OCI-LY1 (cell line): Measurements from ENCODE around the gene ATAT1.
A peak's percentile ranks its signal among the peaks of the same experiment; 100 is the strongest.

Experiments
- H2AFZ ChIP-seq: fragments of 200-600 bp; sonication (generic), shearing (Covaris generic); 2 replicates; pipeline ENCODE4 v1.6.0; 2014; ENCODE audit warnings: antibody characterized with exemption, mild to moderate bottlenecking, low read length
- H3F3A ChIP-seq: fragments of 200-600 bp; sonication (generic), shearing (Covaris generic); 2 replicates; pipeline ENCODE4 v1.6.0; 2014; ENCODE audit warnings: mild to moderate bottlenecking, antibody characterized with exemption, low read length, moderate library complexity; ENCODE audit not compliant: insufficient read depth
- H3K27ac ChIP-seq: fragments of 200-600 bp; sonication (generic); 2 replicates; pipeline ENCODE4 v1.5.1; 2014; ENCODE audit warnings: low read length, mixed run types, mild to moderate bottlenecking, low read depth; ENCODE audit not compliant: poor library complexity, severe bottlenecking
- H3K27me3 ChIP-seq: fragments of 200-600 bp; sonication (generic); 2 replicates; pipeline ENCODE4 v1.6.0; 2014; ENCODE audit warnings: antibody characterized with exemption, mild to moderate bottlenecking, low read length, moderate library complexity; ENCODE audit not compliant: insufficient read depth
- H3K36me3 ChIP-seq: fragments of 200-600 bp; sonication (generic); 2 replicates; pipeline ENCODE4 v1.6.1; 2014; ENCODE audit warnings: mild to moderate bottlenecking, antibody characterized with exemption, low read length, moderate library complexity, mixed read lengths; ENCODE audit not compliant: insufficient read depth
- H3K4me1 ChIP-seq: fragments of 200-600 bp; sonication (generic); 2 replicates; pipeline ENCODE4 v1.5.1; 2014; ENCODE audit warnings: mild to moderate bottlenecking, low read length, moderate library complexity; ENCODE audit not compliant: insufficient read depth, severe bottlenecking
- H3K4me2 ChIP-seq: fragments of 200-600 bp; sonication (generic), shearing (Covaris generic); 2 replicates; pipeline ENCODE4 v1.6.1; 2014; ENCODE audit warnings: low read length
- H3K4me3 ChIP-seq: fragments of 200-600 bp; sonication (generic); 2 replicates; pipeline ENCODE4 v1.5.1; 2014; ENCODE audit warnings: low read length, low read depth, mild to moderate bottlenecking, mixed read lengths; ENCODE audit not compliant: poor library complexity, severe bottlenecking
- H3K79me2 ChIP-seq: fragments of 200-600 bp; shearing (Covaris generic); 2 replicates; pipeline ENCODE4 v1.6.1; 2016; ENCODE audit warnings: mixed run types, low read length, mixed read lengths; ENCODE audit not compliant: insufficient read depth
- H3K9ac ChIP-seq: fragments of 200-600 bp; sonication (generic), shearing (Covaris generic); 2 replicates; pipeline ENCODE4 v1.6.1; 2014; ENCODE audit warnings: mild to moderate bottlenecking, low read length, mixed read lengths
- H3K9me2 ChIP-seq: fragments of 200-600 bp; sonication (generic), shearing (Covaris generic); 2 replicates; pipeline ENCODE4 v1.6.1; 2014; ENCODE audit warnings: low read depth, mild to moderate bottlenecking, low read length, mixed read lengths
- H3K9me3 ChIP-seq: fragments of 200-600 bp; shearing (Covaris generic); 2 replicates; pipeline ENCODE4 v1.6.1; 2014; ENCODE audit warnings: low read length, mixed read lengths
- H4K20me1 ChIP-seq: fragments of 200-600 bp; sonication (generic), shearing (Covaris generic); 2 replicates; pipeline ENCODE4 v1.6.0; 2016; ENCODE audit warnings: mild to moderate bottlenecking, low read length; ENCODE audit not compliant: insufficient read depth
- CTCF ChIP-seq: fragments of 200-600 bp; sonication (generic), shearing (Covaris generic); IDR thresholded peaks from 2 replicates; pipeline ENCODE4 v1.5.1; 2017; ENCODE audit warnings: mild to moderate bottlenecking, antibody characterized with exemption, low read length, moderate library complexity, mixed read lengths
- EZH2 ChIP-seq: fragments of 200-600 bp; sonication (generic), shearing (Covaris generic); IDR thresholded peaks from 2 replicates; pipeline ENCODE4 v1.8.0; 2017; ENCODE audit warnings: borderline replicate concordance, mixed run types, mild to moderate bottlenecking, antibody characterized with exemption, low read length, moderate library complexity, mixed read lengths

The ATAT1 gene

GRCh38 chr6:30687659-30688431 lies 61.2 kb downstream of the ATAT1 start:
- Histone ChIP-seq H3K27me3 (no peaks in the 10 kb centered on the region), H3K9me3 (no peaks in the 10 kb centered on the region), H3K79me2 (peaks cover 25% of the 10 kb centered on the region), H2AFZ (no peak overlapping the region), H3K27ac (peak overlapping the region; percentile 95), H3K4me1 (peaks cover 73% of the 10 kb centered on the region), H3K9ac (peak overlapping the region; percentile 95; the same call in 1 of the 2 replicates), H3K36me3 (no peaks in the 10 kb centered on the region), H3F3A (peaks cover 14% of the 10 kb centered on the region), H3K4me2 (peak overlapping the region; percentile 75), H3K4me3 (peak overlapping the region; percentile 87), H3K9me2 (no peaks in the 10 kb centered on the region), H4K20me1 (no peaks in the 10 kb centered on the region)
- no peak for TF ChIP-seq EZH2
- TF ChIP-seq CTCF, result no peak

GRCh38 chr6:30688569-30688968 lies 61.9 kb downstream of the ATAT1 start:
- Histone ChIP-seq H3K27ac (peak overlapping the region; percentile 95), H3K36me3 (no peaks in the 10 kb centered on the region), H3K4me3 (peak overlapping the region; percentile 87)

More at GRCh38 chr6:30688569-30688968, 61.9 kb downstream of the ATAT1 start:
- no peak overlapping the region for H2AFZ ChIP-seq
- H3F3A ChIP-seq, result peaks cover 14% of the 10 kb centered on the region
- H3K27me3 ChIP-seq, result no peaks in the 10 kb centered on the region
- no peak for TF ChIP-seq EZH2
- peak; percentile 38; the same call in 1 of the 2 replicates for TF ChIP-seq CTCF
- H3K4me2 ChIP-seq, result peak overlapping the region; percentile 75
- H3K4me1 ChIP-seq, result peaks cover 66% of the 10 kb centered on the region
- H3K9me2 ChIP-seq, result no peaks in the 10 kb centered on the region
- no peaks in the 10 kb centered on the region for H3K9me3 ChIP-seq
- H3K9ac ChIP-seq, result peak overlapping the region; percentile 95; the same call in 1 of the 2 replicates
- peaks cover 19% of the 10 kb centered on the region for H3K79me2 ChIP-seq
- H4K20me1 ChIP-seq, result no peaks in the 10 kb centered on the region
